Activated CD4-positive, alpha-beta T cell treated with anti-CD3 and anti-CD28 coated beads for 36 hours (primary cell): Measurements from ENCODE around the gene ZBTB2. TPM values are rescaled to one million over a fixed set of nuclear protein-coding genes. Genes with fewer than 3 reads are reported as not detected.
A peak's percentile ranks its signal among the peaks of the same experiment; 100 is the strongest.
"Not testable (repeated sequence)": the region's sequence is repeated elsewhere in the genome, so short reads cannot be mapped to it uniquely, and the experiment has no call there.

Source experiments
- ATAC-seq: fragments of 200-7000 bp; cut with Tn5 transposase; one replicate; pipeline ENCODE4 v1.10.0; 2021; ENCODE audit warnings: mild to moderate bottlenecking, moderate library complexity
- CTCF ChIA-PET: fragments of 350-600 bp; sonication (Branson Sonifier 250); formaldehyde crosslinking; loops from one replicate; lab custom pipeline; 2021; ENCODE audit warnings: antibody characterized with exemption; lab: Charles Lee
- POLR2A ChIA-PET: fragments of 350-600 bp; sonication (Branson Sonifier 250); formaldehyde crosslinking; loops from one replicate; lab custom pipeline; 2021; ENCODE audit warnings: antibody characterized with exemption, inconsistent platforms; lab: Charles Lee
- DNase-seq: peaks from one replicate; pipeline ENCODE4 v3.0.0-alpha.2; 2020
- H3K27ac Mint-ChIP-seq: one replicate; pipeline ENCODE4 v1.8.0; 2021; ENCODE audit warnings: mixed read lengths
- H3K27me3 Mint-ChIP-seq: one replicate; pipeline ENCODE4 v1.8.0; 2021; ENCODE audit warnings: mixed read lengths
- H3K36me3 Mint-ChIP-seq: one replicate; pipeline ENCODE4 v1.8.0; 2021; ENCODE audit warnings: low read depth, mixed read lengths
- H3K4me1 Mint-ChIP-seq: one replicate; pipeline ENCODE4 v1.8.0; 2021; ENCODE audit warnings: mixed read lengths
- H3K4me3 Mint-ChIP-seq: one replicate; pipeline ENCODE4 v1.8.0; 2021; ENCODE audit warnings: mild to moderate bottlenecking, moderate library complexity, mixed read lengths
- H3K9me3 Mint-ChIP-seq: one replicate; pipeline ENCODE4 v1.8.0; 2021; ENCODE audit warnings: low read depth, mixed read lengths
- intact Hi-C, 2 experiments: fragments of 100-400 bp; cut with DNase I in 1 of 2; cut with micrococcal nuclease in 1 of 2; formaldehyde crosslinking; loops; one replicate each; pipeline versions ENCODE4 v1.14.2 to v1.15.1; 2022 to 2024; cut with DNase I, micrococcal nuclease
- total RNA-seq, 2 experiments: library from RNA; stranded (reverse); gene quantifications; one replicate each; pipeline ENCODE4 v1.2.3, GENCODE V29; 2021

The ZBTB2 gene
- total RNA-seq, 2 experiments from 2014 or later = 17.1 to 19.3 TPM

- peaks cover 31% of the 10 kb centered on the region for H3K36me3 Mint-ChIP-seq
- H3K27me3 Mint-ChIP-seq = no peaks in the 10 kb centered on the region
- peaks cover 66% of the 10 kb centered on the region for H3K4me1 Mint-ChIP-seq
- H3K27ac Mint-ChIP-seq = peak overlapping the region; percentile 88
- peak; percentile 32 for ATAC-seq
- peak overlapping the region; percentile 46 for H3K4me3 Mint-ChIP-seq
- ChIA-PET CTCF (interaction anchor here (1.0 to 2.0 kb wide), 3 partner anchors 16 to 17 kb away, joined by 3 to 6 read pairs (median 5); no protein-coding TSS in a partner anchor), POLR2A (no interaction called here)
- no peak for DNase-seq
- no peaks in the 10 kb centered on the region for H3K9me3 Mint-ChIP-seq
- intact Hi-C loops = loop anchor here in 1 of 2 experiments (1.0 to 10.0 kb wide), 2 partner anchors 16 to 779 kb away; partner anchors contain the start of gene PLEKHG1
Measured at GRCh38 chr6:151374036-151374683, 17.2 kb downstream of the ZBTB2 start.

GRCh38 chr6:151372164-151372563 is 19.2 kb downstream of the ZBTB2 start:
- ChIA-PET POLR2A (no interaction called here), CTCF (no interaction called here)
- Mint-ChIP-seq H3K27ac (peak overlapping the region; percentile 84), H3K9me3 (no peaks in the 10 kb centered on the region), H3K4me3 (peak overlapping the region; percentile 21), H3K27me3 (no peaks in the 10 kb centered on the region), H3K36me3 (peaks cover 31% of the 10 kb centered on the region), H3K4me1 (peaks cover 54% of the 10 kb centered on the region)
- ATAC-seq (peak; percentile 51), DNase-seq (peak; percentile 47)
- intact Hi-C loops = loop anchor here in 1 of 2 experiments (10.0 kb wide), 1 partner anchor 777 kb away; the partner anchor contains the start of gene PLEKHG1

- no peak overlapping the region for H3K27ac Mint-ChIP-seq
- CTCF ChIA-PET = interaction anchor here (0.7 to 1.0 kb wide), 2 partner anchors 46 to 81 kb away, joined by 3 to 4 read pairs; partner anchors contain the start of gene RMND1
Measured at GRCh38 chr6:151370509-151371078, 20.8 kb downstream of the ZBTB2 start.

GRCh38 chr6:151365233-151365632 is 26.1 kb downstream of the ZBTB2 start:
- Mint-ChIP-seq H3K9me3 (no peaks in the 10 kb centered on the region), H3K36me3 (peaks cover 34% of the 10 kb centered on the region), H3K4me3 (no peak overlapping the region), H3K27ac (no peak overlapping the region), H3K27me3 (no peaks in the 10 kb centered on the region), H3K4me1 (no peaks in the 10 kb centered on the region)
- intact Hi-C loops = no loop called here
- ATAC-seq (no peak), DNase-seq (no peak)
- CTCF ChIA-PET = no interaction called here
- POLR2A ChIA-PET = no interaction called here

More at GRCh38 chr6:151370509-151371078, 20.8 kb downstream of the ZBTB2 start:
- DNase-seq (no peak), ATAC-seq (no peak)
- peaks cover 39% of the 10 kb centered on the region for H3K4me1 Mint-ChIP-seq
- no peaks in the 10 kb centered on the region for H3K27me3 Mint-ChIP-seq
- no peak overlapping the region for H3K4me3 Mint-ChIP-seq
- H3K36me3 Mint-ChIP-seq = peaks cover 42% of the 10 kb centered on the region
- no peaks in the 10 kb centered on the region for H3K9me3 Mint-ChIP-seq
- intact Hi-C loops = loop anchor here in 1 of 2 experiments (10.0 kb wide), 1 partner anchor 776 kb away; the partner anchor contains the start of gene PLEKHG1
- POLR2A ChIA-PET = no interaction called here

- no peak overlapping the region for H3K4me3 Mint-ChIP-seq
- CTCF ChIA-PET = interaction anchor here (0.7 kb wide), 1 partner anchor 66 kb away, joined by 3 read pairs; no protein-coding TSS in a partner anchor
Measured at GRCh38 chr6:151359486-151359885, 31.9 kb downstream of the ZBTB2 start.

GRCh38 chr6:151358475-151358874 is 32.9 kb downstream of the ZBTB2 start:
- H3K27me3 Mint-ChIP-seq = no peaks in the 10 kb centered on the region
- H3K4me3 Mint-ChIP-seq = no peak overlapping the region
- DNase-seq (no peak), ATAC-seq (no peak)
- H3K36me3 Mint-ChIP-seq = peaks cover 18% of the 10 kb centered on the region
- CTCF ChIA-PET = interaction anchor here (0.5 to 1.1 kb wide), 3 partner anchors 35 to 344 kb away, joined by 3 read pairs; no protein-coding TSS in a partner anchor
- intact Hi-C loops = no loop called here
- H3K9me3 Mint-ChIP-seq = no peaks in the 10 kb centered on the region
- H3K27ac Mint-ChIP-seq = no peak overlapping the region
- POLR2A ChIA-PET = interaction anchor here (0.6 kb wide), 1 partner anchor 94 kb away, joined by 3 read pairs; a partner anchor contains a TSS
- H3K4me1 Mint-ChIP-seq = peaks cover 10% of the 10 kb centered on the region

More at GRCh38 chr6:151359486-151359885, 31.9 kb downstream of the ZBTB2 start:
- peaks cover 10% of the 10 kb centered on the region for H3K4me1 Mint-ChIP-seq
- ATAC-seq (no peak), DNase-seq (no peak)
- POLR2A ChIA-PET = no interaction called here
- H3K27ac Mint-ChIP-seq = no peak overlapping the region
- intact Hi-C loops = no loop called here
- peaks cover 18% of the 10 kb centered on the region for H3K36me3 Mint-ChIP-seq
- H3K27me3 Mint-ChIP-seq = no peaks in the 10 kb centered on the region
- H3K9me3 Mint-ChIP-seq = no peaks in the 10 kb centered on the region

- H3K27ac Mint-ChIP-seq = peak overlapping the region; percentile 52
- DNase-seq = no peak
- no peak for ATAC-seq
Measured at GRCh38 chr6:151357758-151358436, 33.5 kb downstream of the ZBTB2 start.

GRCh38 chr6:151356983-151357382 is 34.4 kb downstream of the ZBTB2 start:
- ChIA-PET POLR2A (interaction anchor here (0.6 kb wide), 1 partner anchor 50 kb away, joined by 3 read pairs; no protein-coding TSS in a partner anchor), CTCF (interaction anchor here (1.3 to 1.7 kb wide), 2 partner anchors 17 to 32 kb away, joined by 3 to 6 read pairs; no protein-coding TSS in a partner anchor)
- H3K27ac Mint-ChIP-seq, H3K27me3 Mint-ChIP-seq, ATAC-seq, DNase-seq, intact Hi-C loops, H3K4me3 Mint-ChIP-seq, H3K9me3 Mint-ChIP-seq: not testable (repeated sequence)
- Mint-ChIP-seq H3K36me3 (peaks cover 13% of the 10 kb centered on the region), H3K4me1 (peaks cover 10% of the 10 kb centered on the region)

More at GRCh38 chr6:151357758-151358436, 33.5 kb downstream of the ZBTB2 start:
- peaks cover 10% of the 10 kb centered on the region for H3K4me1 Mint-ChIP-seq
- no peak overlapping the region for H3K4me3 Mint-ChIP-seq
- H3K36me3 Mint-ChIP-seq = peaks cover 18% of the 10 kb centered on the region
- intact Hi-C loops = no loop called here
- no peaks in the 10 kb centered on the region for H3K9me3 Mint-ChIP-seq
- POLR2A ChIA-PET = interaction anchor here (0.6 kb wide), 1 partner anchor 18 kb away, joined by 7 read pairs; no protein-coding TSS in a partner anchor
- CTCF ChIA-PET = interaction anchor here (0.5 to 1.7 kb wide), 5 partner anchors 16 to 343 kb away, joined by 3 to 6 read pairs (median 3); no protein-coding TSS in a partner anchor
- H3K27me3 Mint-ChIP-seq = no peaks in the 10 kb centered on the region

GRCh38 chr6:151353795-151354194 is 37.6 kb downstream of the ZBTB2 start:
- intact Hi-C loops = no loop called here
- H3K4me1 Mint-ChIP-seq = peaks cover 10% of the 10 kb centered on the region
- no peak for ATAC-seq

GRCh38 chr6:151352410-151353396 is 38.7 kb downstream of the ZBTB2 start:
- DNase-seq (no peak), ATAC-seq (no peak)
- Mint-ChIP-seq H3K27me3 (no peaks in the 10 kb centered on the region), H3K36me3 (no peaks in the 10 kb centered on the region), H3K4me3 (no peak overlapping the region), H3K9me3 (no peaks in the 10 kb centered on the region), H3K4me1 (peaks cover 1% of the 10 kb centered on the region), H3K27ac (no peak overlapping the region)
- intact Hi-C loops = no loop called here
- CTCF ChIA-PET = interaction anchor here (0.8 to 1.0 kb wide), 2 partner anchors 17 to 339 kb away, joined by 3 to 5 read pairs; no protein-coding TSS in a partner anchor
- POLR2A ChIA-PET = no interaction called here

More at GRCh38 chr6:151353795-151354194, 37.6 kb downstream of the ZBTB2 start:
- Mint-ChIP-seq H3K4me3 (no peak overlapping the region), H3K27ac (no peak overlapping the region), H3K36me3 (peaks cover 1% of the 10 kb centered on the region), H3K27me3 (no peaks in the 10 kb centered on the region), H3K9me3 (no peaks in the 10 kb centered on the region)
- POLR2A ChIA-PET = interaction anchor here (0.7 kb wide), 1 partner anchor 1152 kb away, joined by 3 read pairs; no protein-coding TSS in a partner anchor
- DNase-seq = no peak
- CTCF ChIA-PET = interaction anchor here (1.0 kb wide), 1 partner anchor 18 kb away, joined by 5 read pairs; no protein-coding TSS in a partner anchor
